Retina (tissue), 1 donor: Measurements from ENCODE around the gene NDUFC1.

Source experiments
- DNase-seq: peaks from one replicate; pipeline ENCODE4 v3.0.0-alpha.2; 2016

The NDUFC1 gene

GRCh38 chr4:139245590-139245989 lies 56.7 kb downstream of the NDUFC1 start:
- no peak for DNase-seq

- no peak for DNase-seq
These were observed 58.6 kb downstream of the NDUFC1 start for GRCh38 chr4:139243448-139244365.

DNA sequence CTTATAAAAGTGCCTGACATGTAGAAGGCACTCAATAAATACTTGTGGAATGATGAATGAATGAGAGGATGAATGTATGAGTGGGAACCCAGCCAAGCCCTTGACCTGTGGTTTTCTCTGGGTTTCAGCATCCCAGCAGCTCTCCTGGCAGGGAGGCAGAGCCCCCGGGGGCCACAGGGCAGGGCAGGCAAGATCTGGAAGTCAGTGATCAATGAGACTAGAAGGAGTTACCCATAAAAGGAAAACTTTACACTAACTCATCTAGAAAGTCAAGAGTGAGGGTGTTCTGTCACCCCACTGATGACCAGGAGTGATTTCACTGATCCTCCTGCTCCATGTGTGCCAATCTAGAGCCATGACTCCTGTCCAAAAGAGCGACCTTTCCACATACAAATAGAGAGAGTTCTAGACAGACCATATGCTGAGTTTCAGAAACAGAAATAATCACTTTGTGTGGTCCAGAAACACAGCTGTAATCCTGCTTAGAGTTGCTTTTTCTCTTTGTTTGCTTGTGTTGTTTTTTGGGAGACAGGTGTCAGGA lies 59.7 kb downstream of the NDUFC1 start:
- no peak for DNase-seq

- DNase-seq = no peak
These were observed 60.5 kb downstream of the NDUFC1 start for GRCh38 chr4:139241784-139242151.

- no peak for DNase-seq
These were observed 61.0 kb downstream of the NDUFC1 start for GRCh38 chr4:139241086-139241783.
